Measurements from ENCODE around the gene TPM4.

TPM4 gene

GRCh38 chr19:16067205-16067938 is 8.9 kb upstream of the TPM4 start:
- H3K4me3 ChIP-seq (ENCODE audit: low read length), result peak overlapping the region; percentile 57
- TF ChIP-seq CTCF (conservative IDR thresholded peaks at IDR 0.05; ENCODE audit: low read length), result no peak
- peak; percentile 88 for DNase-seq (ENCODE audit: low read depth)

- H3K4me3 ChIP-seq (ENCODE audit: low read length), result peak overlapping the region; percentile 57
- no peak for DNase-seq (ENCODE audit: low read depth)
- TF ChIP-seq CTCF (conservative IDR thresholded peaks at IDR 0.05; ENCODE audit: low read length), result no peak
These were observed 7.5 kb upstream of the TPM4 start for GRCh38 chr19:16068696-16069259.

- TF ChIP-seq CTCF (conservative IDR thresholded peaks at IDR 0.05; ENCODE audit: low read length), result no peak
- DNase-seq (ENCODE audit: low read depth), result no peak
- H3K4me3 ChIP-seq (ENCODE audit: low read length), result no peak overlapping the region
These were observed 6.4 kb upstream of the TPM4 start for GRCh38 chr19:16069813-16070365.

DNA sequence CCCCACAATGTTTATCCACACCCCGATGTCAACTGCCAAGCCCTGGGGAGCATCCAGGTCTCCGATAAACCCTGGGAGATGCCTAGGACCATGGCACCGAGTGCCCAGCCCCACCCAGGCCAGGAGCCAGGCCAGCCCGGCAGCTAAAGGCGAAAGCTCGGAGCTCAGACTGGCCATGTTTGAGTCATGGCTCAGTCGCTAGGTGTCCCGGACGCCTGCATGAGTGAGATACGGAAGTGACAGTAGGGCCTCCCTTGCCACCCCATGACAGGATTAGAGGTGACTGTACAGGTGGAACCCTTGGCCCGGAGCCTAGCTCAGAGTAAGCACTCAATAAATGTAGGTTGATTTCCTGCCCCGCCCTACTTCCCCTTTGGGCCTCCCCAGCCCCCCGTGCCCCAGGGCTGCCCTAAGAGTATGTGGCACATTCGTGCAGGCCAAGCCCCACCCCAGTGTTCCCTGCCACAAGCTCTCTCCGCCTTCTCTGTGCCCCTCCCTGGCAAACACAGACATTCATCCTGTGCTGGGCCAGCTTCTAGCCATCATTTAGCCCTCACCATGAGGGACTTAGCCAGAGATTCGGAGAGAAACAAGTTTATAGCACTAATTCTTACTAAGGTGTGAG is 5.8 kb upstream of the TPM4 start:
- DNase-seq (ENCODE audit: low read depth), result no peak
- H3K4me3 ChIP-seq (ENCODE audit: low read length), result no peak overlapping the region
- TF ChIP-seq CTCF (conservative IDR thresholded peaks at IDR 0.05; ENCODE audit: low read length), result no peak

DNA sequence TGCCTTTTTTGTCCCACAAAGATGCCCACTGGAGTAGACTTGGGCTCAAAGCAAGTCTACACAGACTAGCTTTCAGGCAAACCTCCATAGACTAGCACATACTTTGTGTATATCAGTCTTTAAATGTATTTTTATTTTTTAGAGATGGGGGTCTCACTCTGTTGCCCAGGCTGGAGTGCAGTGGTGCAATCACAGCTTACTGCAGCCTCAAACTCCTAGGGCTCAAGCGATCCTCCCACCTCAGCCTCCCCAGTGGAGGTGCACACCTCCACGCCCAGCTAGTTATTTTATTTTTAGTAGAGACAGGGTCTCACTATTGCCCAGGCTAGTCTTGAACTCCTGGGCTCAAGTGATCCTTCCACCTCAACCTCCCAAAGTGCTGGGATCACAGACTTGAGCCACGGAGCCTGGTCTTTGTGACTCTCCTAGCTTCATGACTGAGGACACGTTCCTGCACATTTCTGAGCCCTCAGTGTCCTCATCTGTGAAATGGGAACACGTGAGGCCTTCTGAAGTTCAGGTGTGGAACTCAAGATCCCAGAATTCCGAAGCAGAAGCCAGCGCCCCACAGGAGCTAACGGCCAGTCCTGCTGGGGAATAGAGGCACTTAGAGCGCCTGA is 5.1 kb upstream of the TPM4 start:
- no peak for TF ChIP-seq CTCF (conservative IDR thresholded peaks at IDR 0.05; ENCODE audit: low read length)
- H3K4me3 ChIP-seq (ENCODE audit: low read length), result no peak overlapping the region

DNA sequence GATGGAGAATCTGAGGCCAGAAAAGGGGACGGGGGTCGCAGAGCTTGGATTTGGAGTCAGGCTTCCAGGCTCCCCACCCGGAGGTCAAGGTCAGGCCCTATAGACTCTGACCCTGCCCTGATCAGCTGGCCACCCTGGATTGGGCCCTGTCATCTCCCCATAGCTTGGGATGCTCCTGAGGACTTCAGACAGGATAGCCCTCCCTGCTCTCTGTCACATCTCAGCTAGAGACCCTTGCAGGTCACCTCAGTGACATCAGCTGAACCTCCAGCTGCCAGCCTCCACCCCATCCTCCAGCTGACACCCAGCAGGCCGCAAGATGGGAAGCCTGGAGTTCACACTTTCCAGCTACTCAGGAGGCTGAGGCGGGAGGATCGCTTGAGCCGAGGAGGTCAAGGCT is 2.8 kb upstream of the TPM4 start:
- TF ChIP-seq CTCF (conservative IDR thresholded peaks at IDR 0.05; ENCODE audit: low read length), result no peak
- no peak overlapping the region for H3K4me3 ChIP-seq (ENCODE audit: low read length)
- no peak for DNase-seq (ENCODE audit: low read depth)

More for the DNA sequence above, 5.1 kb upstream of the TPM4 start:
- no peak for DNase-seq (ENCODE audit: low read depth)
